Motor neuron (in vitro differentiated cells): ENCODE results near the gene IQSEC1. TPM values are rescaled to one million over a fixed set of nuclear protein-coding genes. Genes with fewer than 3 reads are reported as not detected.

Experiments used
- ATAC-seq, 8 experiments: fragments of 200-7000 bp; cut with Tn5 transposase; replicated peaks in 6 of 8; 2 replicates each; pipeline ENCODE4 v1.8.0; 2021; ENCODE audit warnings: mild to moderate bottlenecking in 8 of 8, moderate library complexity in 8 of 8
- H3K27ac ChIP-seq, 2 donors: fragments of 250-450 bp; sonication (Bioruptor Pico); 2 replicates each; pipeline ENCODE4 v1.9.0; 2021; ENCODE audit warnings: antibody characterized with exemption in 2 of 2, mild to moderate bottlenecking in 2 of 2, moderate library complexity in 1 of 2
- H3K4me1 ChIP-seq, 2 donors: fragments of 250-450 bp; sonication (Bioruptor Pico); replicated peaks in 1 of 2; 2 replicates each; pipeline ENCODE4 v1.6.1; 2021; ENCODE audit warnings: antibody characterized with exemption in 2 of 2, mild to moderate bottlenecking in 2 of 2, moderate library complexity in 1 of 2
- H3K4me3 ChIP-seq, 5 donors: fragments of 250-450 bp; sonication (Bioruptor Pico); 2 replicates each; pipeline ENCODE4 v1.9.0; 2021; ENCODE audit warnings: antibody characterized with exemption in 5 of 5, mild to moderate bottlenecking in 5 of 5, moderate library complexity in 4 of 5
- WGBS, 10 experiments: fragments of 450-650 bp; shearing (Covaris generic); methylation state at CpG; one replicate each; pipeline ENCODE4 v1.0.0; 2022; 5-methylcytosine and 5-hydroxymethylcytosine counted together
- in situ Hi-C, 9 experiments: fragments of 400-800 bp; cut with MboI; loops; one replicate each; pipeline ENCODE4 v1.15.0; 2021; ENCODE audit warnings: low sequenced_read_pairs in 9 of 9, low pct_unique_long_range_greater_than_20kb in 2 of 9; ENCODE audit not compliant: unreplicated experiment in 9 of 9
- total RNA-seq, 8 experiments: library from RNA; unstranded; fragments of 300-600 nt; gene quantifications; 2 replicates each; pipeline versions ENCODE4 v1.2.3 to v1.2.4, GENCODE V29; 2022

IQSEC1 gene
- total RNA-seq, 8 experiments from 2014 or later: 12.2 to 25.9 (median 18.3) TPM

GRCh38 chr3:12908136-12908730 lies 165.0 kb downstream of the IQSEC1 start:
- 80 to 100% (median 94%) methylated on average over 2 to 14 of the region's 28 CpGs; no CpG with 5 or more reads in 4 of the 10 experiments for WGBS, 10 experiments
- no peak overlapping the region for H3K27ac ChIP-seq
- in situ Hi-C loops: no loop called here

DNA sequence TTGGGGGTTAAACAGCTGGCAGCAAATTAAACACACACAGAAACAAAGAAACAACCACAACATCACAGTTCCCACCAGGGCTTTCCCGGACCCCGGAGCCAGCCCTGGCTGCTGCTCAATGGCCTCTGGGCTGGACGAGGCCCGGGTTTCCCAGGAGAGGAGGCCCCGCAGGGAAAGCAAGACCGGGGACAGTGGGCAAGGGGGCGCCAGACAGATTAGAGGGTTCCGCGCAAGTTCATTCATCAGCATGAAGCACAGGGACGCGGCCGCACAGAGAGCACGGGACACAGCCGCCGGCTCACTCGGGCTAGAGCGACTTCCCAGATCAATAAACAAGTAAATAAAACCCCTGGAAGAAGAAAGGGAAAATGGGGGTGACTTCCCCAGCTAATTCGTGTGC lies 165.5 kb downstream of the IQSEC1 start:
- 60 to 100% (median 81%) methylated on average over 2 to 16 of the region's 18 CpGs; no CpG with 5 or more reads in 2 of the 10 experiments for WGBS, 10 experiments
- in situ Hi-C loops: no loop called here
- ATAC-seq: peak in 3 of 8 experiments; percentile 6 to 23 (median 18)

More at GRCh38 chr3:12908136-12908730, 165.0 kb downstream of the IQSEC1 start:
- H3K4me3 ChIP-seq: no peak overlapping the region
- no peak for ATAC-seq
- no peaks in the 10 kb centered on the region for H3K4me1 ChIP-seq

DNA sequence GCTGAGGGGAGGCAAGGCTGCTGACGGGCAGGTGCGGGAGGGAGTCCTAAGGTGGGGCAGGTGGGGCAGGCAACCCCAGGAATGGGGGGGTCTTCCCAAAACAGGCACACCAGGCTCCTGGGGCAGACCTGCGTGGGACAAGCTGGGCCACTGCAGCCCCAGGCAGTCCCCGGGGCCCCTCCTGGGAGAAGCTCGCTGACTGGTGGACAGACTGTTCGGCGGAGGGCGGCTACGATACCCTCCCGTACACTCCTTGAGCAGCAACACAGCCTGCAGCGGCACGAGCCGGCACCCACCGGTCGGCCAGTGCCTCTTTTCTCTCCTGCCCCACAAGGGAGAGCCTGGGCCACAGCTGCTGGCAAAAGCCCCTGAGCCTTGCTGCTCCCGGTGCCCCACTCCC lies 165.9 kb downstream of the IQSEC1 start:
- Histone ChIP-seq H3K4me1 (no peaks in the 10 kb centered on the region), H3K4me3 (no peak overlapping the region), H3K27ac (peak overlapping the region in 1 of 2 donors; percentile 53)
- in situ Hi-C loops: no loop called here
- WGBS, 10 experiments: 90 to 100% methylated on average over 1 to 8 of the region's 16 CpGs; no CpG with 5 or more reads in 8 of the 10 experiments
- ATAC-seq: peak in 2 of 8 experiments; percentile 23 to 25

More for the DNA sequence above, 165.5 kb downstream of the IQSEC1 start:
- H3K4me1 ChIP-seq: no peaks in the 10 kb centered on the region
- peak overlapping the region in 1 of 2 donors; percentile 53 for H3K27ac ChIP-seq
- no peak overlapping the region for H3K4me3 ChIP-seq

- Histone ChIP-seq H3K4me1 (peaks cover 2 to 3% of the 10 kb centered on the region in 2 donors), H3K4me3 (no peak overlapping the region), H3K27ac (no peak overlapping the region)
- in situ Hi-C loops: no loop called here
- no peak for ATAC-seq
- 61 to 91% (median 85%) methylated on average over 2 to 4 of the region's 5 CpGs; no CpG with 5 or more reads in 6 of the 10 experiments for WGBS, 10 experiments
Observed at GRCh38 chr3:12906916-12907290, 166.3 kb downstream of the IQSEC1 start.

DNA sequence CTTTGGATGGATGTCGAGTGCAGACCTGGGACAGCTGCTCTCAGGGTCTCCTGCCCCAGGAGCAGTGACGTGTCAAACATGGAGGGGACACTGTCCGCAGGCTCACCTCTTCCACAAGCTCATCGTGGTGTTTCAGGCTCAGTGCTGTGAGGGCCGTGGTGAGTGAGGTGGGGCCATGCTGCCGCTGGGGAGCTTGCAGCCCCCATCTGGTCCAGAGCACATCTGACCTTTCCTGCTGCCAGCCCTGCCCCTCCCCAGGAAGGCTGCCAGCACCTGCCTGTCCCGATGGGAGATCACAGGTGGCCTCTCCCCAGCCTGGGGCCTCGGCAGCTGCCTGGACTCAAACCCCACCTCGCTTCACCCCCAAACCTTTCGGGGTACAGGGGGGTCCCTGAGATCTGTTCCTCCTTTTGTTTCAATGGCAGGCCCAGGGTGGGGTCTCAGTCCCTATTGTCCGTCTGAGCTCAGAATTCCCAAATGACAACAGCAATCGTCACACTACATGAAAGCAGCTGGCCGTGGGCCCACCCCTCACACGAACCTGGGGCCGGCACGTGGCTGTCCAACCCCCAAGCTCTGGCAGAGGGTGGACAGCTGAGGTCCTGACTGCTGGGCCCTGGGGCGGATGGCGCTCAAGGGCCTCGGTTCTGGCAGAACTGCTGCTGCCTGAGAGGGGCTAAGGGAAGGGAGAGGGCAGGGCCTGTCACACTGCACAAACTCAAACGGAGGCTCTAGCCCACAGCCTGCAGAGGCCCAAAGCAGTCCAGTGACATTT lies 166.9 kb downstream of the IQSEC1 start:
- in situ Hi-C loops: no loop called here
- ATAC-seq: peak in 2 of 8 experiments; percentile 11 to 28
- Histone ChIP-seq H3K4me1 (peaks cover 3 to 8% of the 10 kb centered on the region in 2 donors), H3K4me3 (no peak overlapping the region), H3K27ac (peak overlapping the region in 1 of 2 donors; percentile 51)
- WGBS, 10 experiments: 80 to 100% (median 93%) methylated on average over 1 to 5 of the region's 20 CpGs; no CpG with 5 or more reads in 6 of the 10 experiments

GRCh38 chr3:12905316-12906071 lies 167.7 kb downstream of the IQSEC1 start:
- 87 to 100% (median 90%) methylated on average over 1 to 6 of the region's 21 CpGs; no CpG with 5 or more reads in 4 of the 10 experiments for WGBS, 10 experiments
- in situ Hi-C loops: no loop called here
- Histone ChIP-seq H3K4me1 (peaks cover 6 to 8% of the 10 kb centered on the region in 2 donors), H3K27ac (no peak overlapping the region), H3K4me3 (no peak overlapping the region)
- peak in 4 of 8 experiments; percentile 24 to 57 (median 30) for ATAC-seq

GRCh38 chr3:12904951-12905315 lies 168.3 kb downstream of the IQSEC1 start:
- ATAC-seq: peak in 4 of 8 experiments; percentile 7 to 53 (median 20)
- H3K4me1 ChIP-seq: peaks cover 8 to 12% of the 10 kb centered on the region in 2 donors
- H3K4me3 ChIP-seq: no peak overlapping the region
- H3K27ac ChIP-seq: no peak overlapping the region
- in situ Hi-C loops: no loop called here
- WGBS, 10 experiments: 40 to 100% (median 78%) methylated on average over 1 to 6 of the region's 7 CpGs; no CpG with 5 or more reads in 6 of the 10 experiments

DNA sequence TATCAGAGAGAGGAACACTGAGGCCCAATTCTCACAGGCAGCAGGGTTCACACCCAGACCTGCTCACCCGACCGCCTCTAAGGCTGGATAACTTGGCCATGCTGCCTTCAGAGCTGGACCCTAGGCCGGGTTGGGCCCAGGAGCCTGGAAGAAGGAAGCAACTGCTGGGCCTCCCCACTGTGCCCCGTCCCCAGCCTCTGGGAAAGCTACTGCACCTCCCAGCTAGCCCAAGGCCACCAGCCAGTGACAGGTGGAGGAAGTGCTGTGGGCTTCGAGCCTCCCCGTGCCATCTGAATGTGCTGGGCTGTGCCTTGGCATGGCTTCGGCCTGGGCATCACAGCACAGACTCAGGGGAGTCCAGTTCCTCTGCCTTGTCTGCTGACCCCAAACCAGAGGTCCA lies 169.3 kb downstream of the IQSEC1 start:
- H3K4me3 ChIP-seq: no peak overlapping the region
- H3K27ac ChIP-seq: no peak overlapping the region
- 93 to 100% (median 97%) methylated on average over 1 to 3 of the region's 7 CpGs; no CpG with 5 or more reads in 6 of the 10 experiments for WGBS, 10 experiments
- ATAC-seq: no peak
- in situ Hi-C loops: no loop called here
- peaks cover 16 to 22% of the 10 kb centered on the region in 2 donors for H3K4me1 ChIP-seq

DNA sequence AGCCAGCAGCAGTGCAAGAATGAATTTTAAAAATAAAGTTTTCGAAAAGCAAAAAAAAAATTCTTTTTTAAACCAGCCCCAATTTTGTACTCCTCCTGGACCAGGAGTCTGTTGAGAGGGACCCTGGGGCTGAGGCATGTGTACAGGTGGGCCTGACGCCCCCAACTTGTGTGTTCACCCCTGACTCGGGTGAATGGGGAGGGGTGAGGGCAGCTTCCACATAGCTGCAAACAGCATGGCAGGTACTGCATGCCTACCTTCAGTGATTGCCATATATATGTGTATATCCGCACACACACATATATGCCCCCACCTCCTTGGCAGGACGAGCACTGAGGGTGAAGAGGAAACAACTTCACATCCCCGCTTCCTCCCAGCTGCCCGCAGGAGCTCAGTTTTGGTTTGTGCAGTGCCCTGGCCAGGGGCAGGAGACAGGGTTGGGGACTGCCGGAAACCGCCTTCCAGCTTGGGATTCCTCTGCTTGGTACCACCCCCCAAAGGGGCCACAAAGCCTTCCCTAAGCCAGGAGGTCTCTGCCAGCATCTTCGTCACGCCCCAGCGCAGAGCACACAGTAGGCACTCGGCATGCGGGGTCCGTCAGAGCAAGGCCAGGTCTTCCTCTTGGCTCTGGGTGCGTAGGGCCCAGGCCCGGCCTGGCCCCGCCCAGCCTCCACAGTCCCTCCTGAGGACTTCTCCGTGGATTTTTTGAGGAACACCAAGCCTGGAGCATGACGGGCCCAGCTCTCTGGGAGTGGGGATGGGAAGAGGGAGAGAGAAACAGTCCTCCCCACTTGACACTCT lies 170.0 kb downstream of the IQSEC1 start:
- H3K27ac ChIP-seq: no peak overlapping the region
- WGBS, 10 experiments: 60 to 97% (median 87%) methylated on average over 1 to 6 of the region's 20 CpGs; no CpG with 5 or more reads in 4 of the 10 experiments
- peaks cover 23 to 29% of the 10 kb centered on the region in 2 donors for H3K4me1 ChIP-seq
- no peak overlapping the region for H3K4me3 ChIP-seq
- ATAC-seq: no peak
- in situ Hi-C loops: no loop called here

DNA sequence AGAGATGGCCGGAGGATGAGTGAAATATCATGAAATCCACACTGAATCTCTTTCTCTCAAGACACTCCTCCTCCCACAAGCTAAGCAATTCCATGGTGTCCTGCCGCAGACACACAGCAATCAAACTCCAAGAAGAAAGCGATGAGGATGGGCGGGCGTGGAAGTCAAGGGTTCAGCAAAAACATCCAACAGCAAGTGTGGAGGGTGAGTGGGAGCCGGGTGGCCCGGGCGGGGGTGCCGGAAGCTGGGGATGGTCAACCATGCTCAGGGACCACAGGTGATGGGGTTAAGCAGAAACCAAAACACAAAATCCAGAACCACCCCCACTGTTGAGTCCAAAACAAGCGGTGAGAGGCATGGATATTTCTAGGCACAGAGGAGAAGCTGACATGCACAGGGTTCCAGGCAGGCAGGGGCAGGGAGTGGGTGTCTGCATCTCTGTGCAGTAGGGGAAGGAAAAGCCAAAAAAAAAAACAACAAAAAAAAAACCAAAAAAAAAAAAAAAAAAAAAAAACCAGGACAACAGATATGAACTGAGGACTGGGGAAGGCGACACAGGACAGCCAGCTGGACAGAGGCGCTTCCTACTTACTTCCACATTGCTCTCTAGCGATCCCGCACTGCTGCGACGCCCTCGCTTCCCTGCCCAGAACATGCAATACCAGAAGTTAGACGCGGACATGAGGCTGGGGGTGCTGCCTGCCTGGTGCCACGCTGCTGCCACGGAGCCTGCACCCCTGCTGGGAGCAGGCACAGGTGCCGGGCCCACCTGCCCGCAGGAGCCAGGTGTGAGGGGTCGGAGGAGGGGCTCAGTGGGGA lies 170.8 kb downstream of the IQSEC1 start:
- H3K4me1 ChIP-seq: peaks cover 31 to 37% of the 10 kb centered on the region in 2 donors
- no peak overlapping the region for H3K27ac ChIP-seq
- 80 to 100% (median 92%) methylated on average over 2 to 13 of the region's 24 CpGs for WGBS, 10 experiments
- no peak for ATAC-seq
- in situ Hi-C loops: no loop called here
- no peak overlapping the region for H3K4me3 ChIP-seq

DNA sequence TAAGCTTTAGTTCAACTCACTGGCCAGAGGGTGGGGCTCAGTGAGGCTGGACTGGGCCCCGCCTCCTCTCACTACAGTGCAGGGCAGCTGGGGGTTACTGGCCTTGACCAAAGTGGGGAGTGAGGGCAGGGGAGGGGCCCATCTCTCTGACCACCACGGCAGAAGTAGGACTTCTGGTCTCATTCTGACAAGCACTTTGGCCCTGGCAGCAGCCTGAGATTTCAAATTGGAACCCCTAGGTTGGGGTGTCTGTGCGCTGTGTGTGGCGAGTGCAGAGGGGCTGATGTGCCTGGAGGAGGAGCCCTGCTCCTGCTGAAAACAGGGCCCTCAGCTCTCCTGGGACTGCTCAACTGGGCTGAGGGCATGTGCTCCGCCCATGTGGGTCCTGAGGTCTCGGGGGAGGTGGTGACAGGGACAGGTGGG lies 171.6 kb downstream of the IQSEC1 start:
- in situ Hi-C loops: no loop called here
- ATAC-seq: peak in 5 of 8 experiments; percentile 26 to 87 (median 62)
- peak overlapping the region in 1 of 2 donors; percentile 21 for H3K27ac ChIP-seq
- H3K4me1 ChIP-seq: peaks cover 38 to 45% of the 10 kb centered on the region in 2 donors
- WGBS, 10 experiments: 47 to 80% (median 75%) methylated on average over 1 to 3 of the region's 6 CpGs; no CpG with 5 or more reads in 5 of the 10 experiments
- H3K4me3 ChIP-seq: no peak overlapping the region
